ENCODE measurements around the gene NTN4. TPM values are rescaled to one million over a fixed set of nuclear protein-coding genes. Genes with fewer than 3 reads are reported as not detected.

The NTN4 gene
- total RNA-seq, 2 experiments from 2014 or later, result not detected

DNA sequence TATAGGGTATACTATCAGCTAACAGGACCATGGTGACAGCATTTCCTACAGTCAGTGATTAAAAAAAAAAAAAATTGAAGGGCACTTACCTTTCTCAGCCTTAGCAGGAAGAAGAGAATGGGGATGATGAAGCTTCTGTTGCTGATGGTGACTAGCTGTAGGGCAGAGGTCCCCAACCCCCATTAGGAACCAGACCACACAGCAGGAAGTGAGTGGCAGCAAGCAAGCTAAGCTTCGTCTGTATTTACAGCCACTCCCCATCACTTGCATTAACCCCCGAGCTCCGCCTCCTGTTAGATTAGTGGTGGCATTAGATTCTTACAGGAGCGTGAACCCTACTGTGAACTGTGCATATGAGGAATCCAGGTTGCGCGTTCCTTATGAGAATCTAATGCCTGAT, 148.0 kb downstream of the NTN4 start:
- Mint-ChIP-seq H3K9me3 (no peaks in the 10 kb centered on the region), H3K4me1 (ENCODE audit: low read depth) (no peaks in the 10 kb centered on the region), H3K27ac (no peak overlapping the region), H3K4me3 (no peak overlapping the region), H3K36me3 (ENCODE audit: low read depth) (no peaks in the 10 kb centered on the region), H3K27me3 (peaks cover 1% of the 10 kb centered on the region)
- TF ChIP-seq, protein P1, sequence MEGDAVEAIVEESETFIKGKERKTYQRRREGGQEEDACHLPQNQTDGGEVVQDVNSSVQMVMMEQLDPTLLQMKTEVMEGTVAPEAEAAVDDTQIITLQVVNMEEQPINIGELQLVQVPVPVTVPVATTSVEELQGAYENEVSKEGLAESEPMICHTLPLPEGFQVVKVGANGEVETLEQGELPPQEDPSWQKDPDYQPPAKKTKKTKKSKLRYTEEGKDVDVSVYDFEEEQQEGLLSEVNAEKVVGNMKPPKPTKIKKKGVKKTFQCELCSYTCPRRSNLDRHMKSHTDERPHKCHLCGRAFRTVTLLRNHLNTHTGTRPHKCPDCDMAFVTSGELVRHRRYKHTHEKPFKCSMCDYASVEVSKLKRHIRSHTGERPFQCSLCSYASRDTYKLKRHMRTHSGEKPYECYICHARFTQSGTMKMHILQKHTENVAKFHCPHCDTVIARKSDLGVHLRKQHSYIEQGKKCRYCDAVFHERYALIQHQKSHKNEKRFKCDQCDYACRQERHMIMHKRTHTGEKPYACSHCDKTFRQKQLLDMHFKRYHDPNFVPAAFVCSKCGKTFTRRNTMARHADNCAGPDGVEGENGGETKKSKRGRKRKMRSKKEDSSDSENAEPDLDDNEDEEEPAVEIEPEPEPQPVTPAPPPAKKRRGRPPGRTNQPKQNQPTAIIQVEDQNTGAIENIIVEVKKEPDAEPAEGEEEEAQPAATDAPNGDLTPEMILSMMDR (IDR thresholded peaks at IDR 0.05), result no peak
- CTCF ChIA-PET, result interaction anchor here (1.8 kb wide), 1 partner anchor 19 kb away, joined by 6 read pairs; no protein-coding TSS in a partner anchor
- ATAC-seq, result no peak
- DNase-seq, result no peak
- intact Hi-C loops (cut with micrococcal nuclease), result no loop called here
- POLR2A ChIA-PET, result interaction anchor here (1.0 kb wide), 1 partner anchor 10 kb away, joined by 3 read pairs; no protein-coding TSS in a partner anchor

DNA sequence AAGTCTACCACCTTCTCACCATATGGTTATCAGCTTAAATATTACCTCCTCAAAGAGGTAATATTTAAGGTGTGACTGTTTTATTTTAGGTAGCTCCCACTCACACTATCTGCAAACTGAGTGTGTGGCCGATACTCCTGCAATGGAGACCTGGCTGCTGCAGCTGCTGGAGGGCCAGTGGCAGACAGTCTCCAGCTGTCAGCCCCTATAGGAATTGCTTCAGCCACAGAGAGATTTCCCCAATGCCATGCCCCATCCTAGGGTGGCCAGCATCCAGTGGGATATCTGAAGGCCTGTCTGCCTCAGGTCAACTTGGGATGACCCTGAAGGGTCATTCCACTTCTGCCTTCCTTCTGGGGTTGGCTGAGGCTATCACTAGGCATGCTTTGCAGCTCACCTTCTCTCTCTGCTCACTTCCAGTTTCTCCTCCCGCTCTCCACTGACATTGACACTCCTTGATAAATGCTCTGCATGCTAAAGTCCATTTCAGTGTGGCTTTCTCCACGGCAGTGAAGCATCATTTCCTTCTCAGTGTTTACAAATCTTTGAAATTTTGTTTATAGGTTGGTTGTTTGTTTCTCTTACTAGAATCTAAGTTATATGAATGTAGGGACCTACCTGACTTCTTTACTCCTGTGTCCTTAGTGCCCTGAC, 149.1 kb downstream of the NTN4 start:
- intact Hi-C loops (cut with micrococcal nuclease), result no loop called here
- ChIA-PET POLR2A (no interaction called here), CTCF (no interaction called here)
- Mint-ChIP-seq H3K9me3 (no peaks in the 10 kb centered on the region), H3K4me3 (no peak overlapping the region), H3K27ac (no peak overlapping the region), H3K4me1 (ENCODE audit: low read depth) (no peaks in the 10 kb centered on the region), H3K36me3 (ENCODE audit: low read depth) (no peaks in the 10 kb centered on the region), H3K27me3 (peaks cover 1% of the 10 kb centered on the region)
- TF ChIP-seq, protein P1 (IDR thresholded peaks at IDR 0.05), result no peak
- ATAC-seq, result no peak
- DNase-seq, result no peak

DNA sequence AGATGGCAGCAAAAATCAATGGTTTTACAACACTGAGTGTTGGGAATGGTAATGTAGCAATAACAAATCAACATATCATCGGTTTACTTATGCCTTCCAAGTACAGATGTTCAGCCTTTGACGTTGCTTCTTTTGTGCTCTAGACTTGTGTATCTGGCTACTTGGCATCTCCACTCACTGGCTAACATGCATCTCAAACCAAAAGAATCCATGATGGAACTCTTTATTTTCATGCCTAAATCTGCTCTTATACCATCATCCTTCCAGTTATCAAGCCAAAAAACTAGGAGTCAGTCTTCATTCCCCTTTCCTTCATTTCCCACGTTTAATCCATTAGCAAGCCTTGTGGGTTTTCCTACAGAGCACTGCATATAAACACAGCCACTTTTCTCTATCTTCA, 150.0 kb downstream of the NTN4 start:
- Mint-ChIP-seq H3K27me3 (peaks cover 1% of the 10 kb centered on the region), H3K27ac (no peak overlapping the region), H3K4me3 (no peak overlapping the region), H3K4me1 (ENCODE audit: low read depth) (no peaks in the 10 kb centered on the region), H3K9me3 (no peaks in the 10 kb centered on the region), H3K36me3 (ENCODE audit: low read depth) (no peaks in the 10 kb centered on the region)
- DNase-seq (no peak), ATAC-seq (no peak)
- CTCF ChIA-PET, result no interaction called here
- intact Hi-C loops (cut with micrococcal nuclease), result no loop called here
- TF ChIP-seq, protein P1 (IDR thresholded peaks at IDR 0.05), result no peak
- POLR2A ChIA-PET, result no interaction called here

DNA sequence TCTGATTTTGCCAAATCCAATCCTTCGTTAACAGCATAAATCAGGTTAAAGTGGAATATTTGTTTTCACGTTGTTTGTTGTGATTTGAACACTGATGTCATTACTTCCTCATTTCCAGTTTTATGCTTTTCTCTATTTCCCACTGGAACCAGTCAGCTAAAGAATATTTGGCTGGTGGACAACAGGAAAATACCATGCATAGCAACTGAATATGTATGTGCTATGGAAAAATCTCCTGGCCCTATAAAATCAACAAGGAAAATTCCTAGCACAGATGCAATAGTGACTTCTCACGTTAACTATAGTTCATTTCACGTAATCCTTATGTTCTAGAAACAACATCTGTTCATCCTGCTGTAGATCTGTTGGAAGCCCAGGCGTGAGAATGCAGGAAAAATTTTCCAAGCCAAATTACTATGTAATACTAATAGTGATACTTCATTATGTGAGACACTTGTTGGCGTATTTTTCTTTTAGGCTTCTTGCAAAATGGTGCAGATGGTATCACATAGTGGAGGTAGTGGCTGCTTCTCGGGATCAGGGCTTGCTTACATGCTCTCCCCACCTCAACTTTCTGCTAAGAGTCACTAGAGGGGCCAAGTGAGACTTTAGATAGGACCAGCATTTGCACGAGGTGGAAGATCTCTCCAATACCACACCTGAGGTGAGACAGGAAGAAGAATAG, 153.0 kb downstream of the NTN4 start:
- POLR2A ChIA-PET, result no interaction called here
- H3K9me3 Mint-ChIP-seq, result no peaks in the 10 kb centered on the region
- ATAC-seq (no peak), DNase-seq (no peak)
- no peak overlapping the region for H3K4me3 Mint-ChIP-seq
- H3K4me1 Mint-ChIP-seq (ENCODE audit: low read depth), result no peaks in the 10 kb centered on the region
- CTCF ChIA-PET, result no interaction called here
- intact Hi-C loops (cut with micrococcal nuclease), result no loop called here
- TF ChIP-seq, protein P1 (IDR thresholded peaks at IDR 0.05), result no peak
- H3K27me3 Mint-ChIP-seq, result peaks cover 1% of the 10 kb centered on the region
- H3K27ac Mint-ChIP-seq, result no peak overlapping the region
- H3K36me3 Mint-ChIP-seq (ENCODE audit: low read depth), result no peaks in the 10 kb centered on the region

DNA sequence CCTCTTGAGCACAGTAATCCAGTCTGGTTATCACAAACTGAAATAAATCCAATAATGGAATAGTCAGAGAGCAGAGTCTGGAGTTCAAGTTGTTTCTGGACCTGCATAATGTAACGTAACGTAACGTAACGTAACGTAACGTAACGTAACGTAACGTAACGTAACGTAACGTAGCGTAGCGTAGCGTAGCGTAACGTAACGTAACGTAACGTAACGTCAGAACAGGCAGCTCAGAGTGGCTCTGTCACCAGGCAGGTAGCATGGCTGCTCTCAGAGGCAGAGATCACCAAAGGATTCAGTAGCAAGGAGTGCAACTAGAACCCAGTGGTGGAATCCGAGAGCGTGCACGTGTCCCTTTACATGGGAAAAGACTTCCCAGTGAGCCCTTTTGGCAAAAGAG, 153.6 kb downstream of the NTN4 start:
- CTCF ChIA-PET, result no interaction called here
- ATAC-seq, result no peak
- TF ChIP-seq, protein P1 (IDR thresholded peaks at IDR 0.05), result no peak
- no peak overlapping the region for H3K4me3 Mint-ChIP-seq
- POLR2A ChIA-PET, result no interaction called here
- intact Hi-C loops (cut with micrococcal nuclease), result no loop called here
- H3K9me3 Mint-ChIP-seq, result no peaks in the 10 kb centered on the region
- H3K4me1 Mint-ChIP-seq (ENCODE audit: low read depth), result no peaks in the 10 kb centered on the region
- DNase-seq, result no peak
- H3K36me3 Mint-ChIP-seq (ENCODE audit: low read depth), result no peaks in the 10 kb centered on the region
- H3K27me3 Mint-ChIP-seq, result peaks cover 4% of the 10 kb centered on the region
- no peak overlapping the region for H3K27ac Mint-ChIP-seq
